ENCODE results near the gene DUOX2.

- TF ChIP-seq POLR2A (IDR thresholded peaks at IDR 0.05), result no peak
- no peak for TF ChIP-seq CTCF (IDR thresholded peaks at IDR 0.05)
Observed at GRCh38 chr15:45118996-45119395, 5.0 kb upstream of the DUOX2 start.

Data from esophagus squamous epithelium (tissue), 4 donors.